ENCODE results near the gene BCKDHA.

Gene BCKDHA

GRCh38 chr19:41424335-41425173 lies 26.9 kb downstream of the BCKDHA start:
- Histone ChIP-seq H3K9me3 (ENCODE audit: insufficient read depth, low read length) (no peaks in the 10 kb centered on the region), H3K9me2 (replicated peaks; ENCODE audit: insufficient read depth, low read length) (no peaks in the 10 kb centered on the region), H3K79me2 (ENCODE audit: insufficient read depth, low read length) (no peaks in the 10 kb centered on the region), H3F3A (ENCODE audit: insufficient read depth) (no peaks in the 10 kb centered on the region), H4K20me1 (ENCODE audit: low read depth, low read length) (no peaks in the 10 kb centered on the region), H3K9ac (ENCODE audit: low read length) (no peak overlapping the region), H2AFZ (ENCODE audit: low read depth, low read length, severe bottlenecking) (no peak overlapping the region), H3K4me2 (ENCODE audit: low read depth, low read length, poor library complexity, severe bottlenecking) (no peak overlapping the region), H3K27ac (ENCODE audit: low read depth, low read length) (no peak overlapping the region), H3K27me3 (ENCODE audit: low read length) (no peaks in the 10 kb centered on the region), H3K4me3 (ENCODE audit: insufficient read depth, low read length, poor library complexity, severe bottlenecking) (no peak overlapping the region), H3K36me3 (ENCODE audit: low read length) (no peaks in the 10 kb centered on the region)
- TF ChIP-seq, protein P1, sequence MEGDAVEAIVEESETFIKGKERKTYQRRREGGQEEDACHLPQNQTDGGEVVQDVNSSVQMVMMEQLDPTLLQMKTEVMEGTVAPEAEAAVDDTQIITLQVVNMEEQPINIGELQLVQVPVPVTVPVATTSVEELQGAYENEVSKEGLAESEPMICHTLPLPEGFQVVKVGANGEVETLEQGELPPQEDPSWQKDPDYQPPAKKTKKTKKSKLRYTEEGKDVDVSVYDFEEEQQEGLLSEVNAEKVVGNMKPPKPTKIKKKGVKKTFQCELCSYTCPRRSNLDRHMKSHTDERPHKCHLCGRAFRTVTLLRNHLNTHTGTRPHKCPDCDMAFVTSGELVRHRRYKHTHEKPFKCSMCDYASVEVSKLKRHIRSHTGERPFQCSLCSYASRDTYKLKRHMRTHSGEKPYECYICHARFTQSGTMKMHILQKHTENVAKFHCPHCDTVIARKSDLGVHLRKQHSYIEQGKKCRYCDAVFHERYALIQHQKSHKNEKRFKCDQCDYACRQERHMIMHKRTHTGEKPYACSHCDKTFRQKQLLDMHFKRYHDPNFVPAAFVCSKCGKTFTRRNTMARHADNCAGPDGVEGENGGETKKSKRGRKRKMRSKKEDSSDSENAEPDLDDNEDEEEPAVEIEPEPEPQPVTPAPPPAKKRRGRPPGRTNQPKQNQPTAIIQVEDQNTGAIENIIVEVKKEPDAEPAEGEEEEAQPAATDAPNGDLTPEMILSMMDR (IDR thresholded peaks at IDR 0.05; ENCODE audit: insufficient read depth, low read length, poor library complexity, severe bottlenecking), result no peak
- no peak for TF ChIP-seq EZH2phosphoT487 (conservative IDR thresholded peaks at IDR 0.05; ENCODE audit: low read length)

- no peaks in the 10 kb centered on the region for H3K9me2 ChIP-seq (replicated peaks; ENCODE audit: insufficient read depth, low read length)
- H4K20me1 ChIP-seq (ENCODE audit: low read depth, low read length), result no peaks in the 10 kb centered on the region
- no peaks in the 10 kb centered on the region for H3F3A ChIP-seq (ENCODE audit: insufficient read depth)
- H3K9ac ChIP-seq (ENCODE audit: low read length), result no peak overlapping the region
- H3K79me2 ChIP-seq (ENCODE audit: insufficient read depth, low read length), result no peaks in the 10 kb centered on the region
- TF ChIP-seq, protein P1 (IDR thresholded peaks at IDR 0.05; ENCODE audit: insufficient read depth, low read length, poor library complexity, severe bottlenecking), result no peak
- no peak for TF ChIP-seq EZH2phosphoT487 (conservative IDR thresholded peaks at IDR 0.05; ENCODE audit: low read length)
- H3K4me2 ChIP-seq (ENCODE audit: low read depth, low read length, poor library complexity, severe bottlenecking), result no peak overlapping the region
- H3K27ac ChIP-seq (ENCODE audit: low read depth, low read length), result no peak overlapping the region
- H3K4me3 ChIP-seq (ENCODE audit: insufficient read depth, low read length, poor library complexity, severe bottlenecking), result no peak overlapping the region
- H3K9me3 ChIP-seq (ENCODE audit: insufficient read depth, low read length), result no peaks in the 10 kb centered on the region
- H3K36me3 ChIP-seq (ENCODE audit: low read length), result no peaks in the 10 kb centered on the region
- H3K27me3 ChIP-seq (ENCODE audit: low read length), result no peaks in the 10 kb centered on the region
- no peak overlapping the region for H2AFZ ChIP-seq (ENCODE audit: low read depth, low read length, severe bottlenecking)
Measured at GRCh38 chr19:41425174-41426115, 27.8 kb downstream of the BCKDHA start.

- no peaks in the 10 kb centered on the region for H3K9me2 ChIP-seq (replicated peaks; ENCODE audit: insufficient read depth, low read length)
- no peak overlapping the region for H3K4me3 ChIP-seq (ENCODE audit: insufficient read depth, low read length, poor library complexity, severe bottlenecking)
- no peak for TF ChIP-seq EZH2phosphoT487 (conservative IDR thresholded peaks at IDR 0.05; ENCODE audit: low read length)
- TF ChIP-seq, protein P1 (IDR thresholded peaks at IDR 0.05; ENCODE audit: insufficient read depth, low read length, poor library complexity, severe bottlenecking), result no peak
- H3K9ac ChIP-seq (ENCODE audit: low read length), result no peak overlapping the region
- no peaks in the 10 kb centered on the region for H3K36me3 ChIP-seq (ENCODE audit: low read length)
- H3F3A ChIP-seq (ENCODE audit: insufficient read depth), result no peaks in the 10 kb centered on the region
- H3K79me2 ChIP-seq (ENCODE audit: insufficient read depth, low read length), result no peaks in the 10 kb centered on the region
- no peaks in the 10 kb centered on the region for H3K27me3 ChIP-seq (ENCODE audit: low read length)
- H3K4me2 ChIP-seq (ENCODE audit: low read depth, low read length, poor library complexity, severe bottlenecking), result no peak overlapping the region
- H3K27ac ChIP-seq (ENCODE audit: low read depth, low read length), result no peak overlapping the region
- H2AFZ ChIP-seq (ENCODE audit: low read depth, low read length, severe bottlenecking), result no peak overlapping the region
- no peaks in the 10 kb centered on the region for H4K20me1 ChIP-seq (ENCODE audit: low read depth, low read length)
- H3K9me3 ChIP-seq (ENCODE audit: insufficient read depth, low read length), result no peaks in the 10 kb centered on the region
Measured at GRCh38 chr19:41426116-41426841, 28.7 kb downstream of the BCKDHA start.
